GM13976 (cell line): ENCODE measurements around the gene B3GALT5.

Source experiments
- DNase-seq: peaks from one replicate; pipeline ENCODE4 v3.0.0; 2012; ENCODE audit warnings: low spot score
- CTCF ChIP-seq: IDR thresholded peaks from 2 replicates; pipeline ENCODE4 v1.5.1; 2012; ENCODE audit warnings: borderline replicate concordance, mild to moderate bottlenecking; ENCODE audit not compliant: insufficient read depth; ENCODE audit errors: extremely low read depth, missing control alignments, control extremely low read depth
- in situ Hi-C: fragments of 300-500 bp; cut with MboI; formaldehyde crosslinking; loops from one replicate; pipeline ENCODE4 v1.12.0; 2022; ENCODE audit warnings: low sequenced_read_pairs, mixed read lengths, inconsistent platforms; ENCODE audit not compliant: unreplicated experiment

B3GALT5 gene

GRCh38 chr21:39593522-39593921 is 19.2 kb upstream of the B3GALT5 start:
- no peak for DNase-seq
- in situ Hi-C loops, result no loop called here
- TF ChIP-seq CTCF, result no peak

GRCh38 chr21:39595465-39595864 is 17.3 kb upstream of the B3GALT5 start:
- in situ Hi-C loops, result no loop called here
- DNase-seq, result no peak
- no peak for TF ChIP-seq CTCF

GRCh38 chr21:39597595-39597994 is 15.1 kb upstream of the B3GALT5 start:
- DNase-seq, result no peak
- in situ Hi-C loops, result no loop called here
- TF ChIP-seq CTCF, result no peak

- in situ Hi-C loops, result no loop called here
- no peak for DNase-seq
- no peak for TF ChIP-seq CTCF
Measured at GRCh38 chr21:39599191-39599970, 13.4 kb upstream of the B3GALT5 start.

- in situ Hi-C loops, result no loop called here
- TF ChIP-seq CTCF, result no peak
- DNase-seq, result no peak
Measured at GRCh38 chr21:39601187-39601928, 11.4 kb upstream of the B3GALT5 start.

- TF ChIP-seq CTCF, result no peak
- no peak for DNase-seq
- in situ Hi-C loops, result no loop called here
Measured at GRCh38 chr21:39602076-39602689, 10.6 kb upstream of the B3GALT5 start.
